Embryonic facial prominence (tissue), 1 donor: Measurements from ENCODE around the gene CD99L2.

Experiments used
- DNase-seq: peaks from one replicate; pipeline ENCODE4 v3.0.0-alpha.2; 2016; ENCODE audit errors: extremely low spot score

CD99L2 gene, protein sequence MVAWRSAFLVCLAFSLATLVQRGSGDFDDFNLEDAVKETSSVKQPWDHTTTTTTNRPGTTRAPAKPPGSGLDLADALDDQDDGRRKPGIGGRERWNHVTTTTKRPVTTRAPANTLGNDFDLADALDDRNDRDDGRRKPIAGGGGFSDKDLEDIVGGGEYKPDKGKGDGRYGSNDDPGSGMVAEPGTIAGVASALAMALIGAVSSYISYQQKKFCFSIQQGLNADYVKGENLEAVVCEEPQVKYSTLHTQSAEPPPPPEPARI

GRCh38 chrX:150898343-150899190, at the start of gene CD99L2:
TSS of gene CD99L2 (minus strand) at chrX:150898668. CDS start at chrX:150898588, 80 bp downstream.
- peak; percentile 47 for DNase-seq

- no peak for DNase-seq
Measured at GRCh38 chrX:150944233-150944632, 45.8 kb upstream of the CD99L2 start.

DNA sequence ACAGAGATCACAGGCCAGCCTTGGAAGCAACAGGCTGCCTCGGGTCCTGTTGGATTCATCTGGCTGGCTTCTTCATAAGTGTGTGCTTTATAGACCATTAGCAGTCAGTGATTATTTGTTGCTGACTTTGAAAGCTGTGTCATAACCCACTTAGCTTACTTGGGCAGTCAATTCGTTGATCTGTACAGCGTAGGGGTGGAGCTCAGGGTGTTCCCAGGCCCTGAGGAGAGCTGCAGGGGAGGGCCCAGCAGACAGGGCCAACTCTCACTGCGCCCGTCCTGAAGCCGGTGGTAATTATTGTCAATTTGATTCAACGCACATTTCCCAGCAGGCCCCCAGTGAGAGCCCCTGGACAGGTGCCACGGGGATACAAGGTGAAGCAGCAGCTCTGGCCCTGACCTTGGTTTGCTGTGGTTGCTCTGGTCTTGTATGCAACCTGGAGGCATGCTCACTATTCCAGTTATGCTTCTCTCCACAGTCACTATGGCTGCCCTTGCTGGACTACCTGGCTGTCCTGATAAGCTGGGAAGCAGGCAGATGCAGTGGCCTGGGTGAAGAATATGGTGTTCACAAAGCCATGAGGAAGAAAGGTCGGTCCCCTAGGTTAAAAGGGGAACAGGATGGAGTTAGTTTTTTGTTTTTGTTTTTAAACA, 44.6 kb upstream of the CD99L2 start:
- DNase-seq = no peak

- DNase-seq = no peak
Measured at GRCh38 chrX:150941580-150941979, 43.1 kb upstream of the CD99L2 start.

- no peak for DNase-seq
Measured at GRCh38 chrX:150940844-150941495, 42.5 kb upstream of the CD99L2 start.

- no peak for DNase-seq
Measured at GRCh38 chrX:150936556-150936955, 38.1 kb upstream of the CD99L2 start.

GRCh38 chrX:150935467-150935866, 37.0 kb upstream of the CD99L2 start:
- no peak for DNase-seq

GRCh38 chrX:150934453-150934852, 36.0 kb upstream of the CD99L2 start:
- no peak for DNase-seq

DNA sequence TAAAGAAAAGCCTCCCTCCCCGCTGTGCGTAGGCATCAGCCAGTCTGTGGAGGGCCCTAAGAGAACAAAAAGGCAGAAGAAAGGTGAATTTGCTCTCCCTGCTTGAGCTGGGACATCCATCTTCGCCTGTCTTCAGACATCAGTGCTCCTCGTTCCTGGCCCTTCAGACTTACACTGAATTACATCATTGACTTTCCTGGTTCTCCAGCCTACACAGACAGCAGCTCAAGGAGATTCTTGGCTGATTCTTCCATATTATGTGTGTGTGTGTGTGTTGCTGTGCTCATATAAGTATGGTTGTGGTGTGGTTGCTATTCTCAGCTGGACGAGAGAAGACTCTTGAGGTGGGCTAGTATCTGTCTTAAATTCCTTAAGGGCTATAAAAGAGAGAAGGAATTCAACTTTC, 35.5 kb upstream of the CD99L2 start:
- no peak for DNase-seq

- DNase-seq = no peak
Measured at GRCh38 chrX:150929058-150929457, 30.6 kb upstream of the CD99L2 start.

DNA sequence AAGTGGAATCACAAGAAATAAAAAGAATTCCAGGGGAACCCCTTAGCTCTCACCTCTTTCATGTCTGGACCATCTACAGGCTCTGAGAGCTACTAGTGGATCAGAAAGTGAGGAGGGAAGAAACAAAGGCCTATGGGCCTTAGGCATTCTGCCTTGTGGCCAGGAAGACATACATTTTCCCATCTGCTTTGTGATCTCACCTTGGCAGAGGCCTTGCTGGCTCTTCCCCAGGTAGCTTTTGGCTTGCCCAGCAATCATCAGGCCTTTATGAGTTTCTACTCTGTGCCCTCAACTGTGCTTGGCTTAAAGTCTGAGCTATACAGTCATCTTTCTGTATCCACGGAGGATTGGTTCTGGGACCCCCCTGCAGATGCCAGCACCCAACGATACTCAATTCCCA, 28.3 kb upstream of the CD99L2 start:
- DNase-seq = no peak

- DNase-seq = no peak
Measured at GRCh38 chrX:150926304-150926703, 27.8 kb upstream of the CD99L2 start.

DNA sequence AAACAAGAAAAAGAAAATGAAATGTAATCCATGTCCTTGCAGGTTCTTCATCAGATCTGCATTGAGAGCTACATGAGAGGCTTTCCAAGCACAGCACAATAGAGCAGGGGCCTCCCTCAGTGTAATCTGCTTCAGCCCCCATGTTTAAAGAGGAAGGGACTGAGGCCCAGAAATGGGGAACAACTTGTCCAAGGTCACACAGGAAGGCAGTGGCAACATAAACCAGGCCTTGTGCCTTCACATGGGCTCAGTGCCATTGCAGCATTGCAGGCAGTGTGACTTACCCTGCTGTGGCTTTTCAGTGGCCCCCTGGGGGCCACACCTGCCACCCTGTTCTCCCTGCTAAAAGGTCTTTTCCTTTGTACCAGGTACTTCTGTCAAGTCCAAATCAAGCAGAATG, 20.9 kb upstream of the CD99L2 start:
- no peak for DNase-seq

GRCh38 chrX:150913511-150913910, 15.0 kb upstream of the CD99L2 start:
- no peak for DNase-seq

DNA sequence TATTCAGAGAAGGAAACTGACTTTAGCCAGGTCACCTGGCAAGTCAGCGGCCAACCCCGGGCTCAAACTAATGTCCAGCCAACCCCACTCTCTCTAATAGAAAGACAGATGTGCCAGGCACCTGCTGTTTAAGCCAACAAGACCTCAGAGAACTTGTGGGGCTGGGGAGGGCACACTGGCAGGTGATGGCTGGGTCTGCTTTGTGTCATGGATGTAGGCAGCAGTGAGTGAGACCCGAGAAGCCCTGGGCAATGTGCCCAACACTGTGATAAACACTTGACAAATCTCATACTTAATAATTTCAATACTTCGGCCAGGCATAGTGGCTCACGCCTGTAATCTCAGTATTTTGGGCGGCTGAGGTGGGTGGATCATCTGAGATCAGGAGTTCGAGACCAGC, 9.0 kb upstream of the CD99L2 start:
- DNase-seq = no peak

DNA sequence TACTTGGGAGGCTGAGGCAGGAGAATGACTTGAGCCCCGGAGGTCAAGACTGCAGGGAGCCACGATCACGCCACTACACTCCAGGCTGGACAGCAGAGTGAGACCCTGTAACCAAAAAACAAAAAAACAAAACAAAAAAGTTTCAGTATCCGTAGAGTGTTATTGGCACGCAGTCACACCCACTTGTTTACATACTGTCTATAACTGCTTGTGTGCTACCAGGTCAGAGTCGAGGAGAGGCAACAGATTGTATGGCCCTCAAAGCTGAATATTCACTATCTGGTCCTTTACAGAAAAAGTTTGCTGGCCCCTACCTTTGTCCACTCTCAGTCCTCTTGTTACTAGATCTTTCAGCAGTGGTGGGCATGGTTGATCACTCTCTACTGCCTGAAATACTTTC, 8.2 kb upstream of the CD99L2 start:
- DNase-seq = no peak

GRCh38 chrX:150905293-150905692, 6.8 kb upstream of the CD99L2 start:
- no peak for DNase-seq

DNA sequence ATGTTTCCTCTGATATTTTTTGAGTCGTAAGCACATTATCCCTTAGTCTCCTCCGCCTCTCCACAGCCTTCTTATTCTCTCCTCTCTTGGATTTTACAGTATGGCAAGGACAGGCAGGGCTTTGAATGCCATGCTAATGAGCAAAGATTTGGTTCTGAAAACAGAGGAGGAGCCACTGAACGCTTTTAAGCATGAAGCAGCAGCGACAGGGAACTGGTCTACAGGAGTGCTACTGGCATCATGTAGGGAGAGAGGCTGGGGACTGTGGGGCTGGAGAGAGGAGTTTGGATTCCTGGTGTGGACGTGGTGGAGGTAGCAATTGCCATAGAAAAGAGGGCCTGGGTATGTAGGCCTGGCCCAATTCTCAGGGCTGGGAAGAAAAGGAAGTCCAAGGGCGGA, 4.6 kb upstream of the CD99L2 start:
- no peak for DNase-seq

- DNase-seq = no peak
Measured at GRCh38 chrX:150902434-150903109, 4.1 kb upstream of the CD99L2 start.

- DNase-seq = no peak
Measured at GRCh38 chrX:150899191-150899757, 806 bp upstream of the CD99L2 start.
